Prostate gland (tissue), 2 donors: Measurements from ENCODE around the gene PGRMC2. TPM values are rescaled to one million over a fixed set of nuclear protein-coding genes. Genes with fewer than 3 reads are reported as not detected.
"Not testable (repeated sequence)": the region's sequence is repeated elsewhere in the genome, so short reads cannot be mapped to it uniquely, and the experiment has no call there.

Source experiments
- DNase-seq: peaks from one replicate; pipeline ENCODE4 v3.0.0-alpha.2; 2019; ENCODE audit warnings: low spot score
- H3K27ac ChIP-seq, 2 donors: fragments of 200-600 bp; sonication (generic); 2 replicates each; pipeline ENCODE4 v1.5.1; 2017 to 2019
- H3K27me3 ChIP-seq: fragments of 200-600 bp; sonication (generic); replicated peaks from 2 replicates; pipeline ENCODE4 v1.5.1; 2019; ENCODE audit not compliant: insufficient read depth
- H3K36me3 ChIP-seq, 2 donors: fragments of 200-600 bp; sonication (generic); 1 replicate in 1 of 2; 2 replicates in 1 of 2; pipeline versions ENCODE4 v1.5.1 to v1.8.1; 2017 to 2019
- H3K4me1 ChIP-seq: fragments of 200-600 bp; sonication (generic); replicated peaks from 2 replicates; pipeline ENCODE4 v1.5.1; 2019
- H3K4me3 ChIP-seq, 2 donors: fragments of 200-600 bp; sonication (generic); 2 replicates each; pipeline ENCODE4 v1.5.1; 2017 to 2019
- H3K9me3 ChIP-seq: fragments of 200-600 bp; sonication (generic); 2 replicates; pipeline ENCODE4 v1.5.1; 2017
- POLR2A ChIP-seq: fragments of 450-650 bp; IDR thresholded peaks from one replicate; pipeline ENCODE4 v1.6.1; 2016; ENCODE audit warnings: antibody characterized with exemption, mild to moderate bottlenecking
- POLR2AphosphoS5 ChIP-seq: sonication (generic); formaldehyde crosslinking; IDR thresholded peaks from one replicate; pipeline ENCODE4 v1.6.1; 2017; ENCODE audit warnings: antibody characterized with exemption
- WGBS: methylation state at CpG from one replicate; pipeline ENCODE4 v1.1.5; 2018; 5-methylcytosine and 5-hydroxymethylcytosine counted together
- intact Hi-C: fragments of 100-400 bp; cut with DNase I; formaldehyde crosslinking; loops from one replicate; pipeline ENCODE4 v1.14.2; 2022
- total RNA-seq, 2 donors: library from RNA; depleted of rRNA; stranded (reverse); fragments of >200 nt; gene quantifications; one replicate each; pipeline ENCODE4 v1.1.0, GENCODE V29; 2016
- TF ChIP-seq, protein P1 (sequence below), 4 experiments: fragments of 200-600 bp in 2 of 4; fragments of 450-650 bp in 2 of 4; sonication (generic) in 2 of 4; IDR thresholded peaks; 1 replicate in 3 of 4; 2 replicates in 1 of 4; pipeline ENCODE4 v1.5.1; 2016 to 2019; ENCODE audit warnings: antibody characterized with exemption in 4 of 4, mild to moderate bottlenecking in 2 of 4, moderate library complexity in 2 of 4

PGRMC2 gene
- total RNA-seq, 2 donors from 2014 or later = 42.7 to 44.5 TPM

DNA sequence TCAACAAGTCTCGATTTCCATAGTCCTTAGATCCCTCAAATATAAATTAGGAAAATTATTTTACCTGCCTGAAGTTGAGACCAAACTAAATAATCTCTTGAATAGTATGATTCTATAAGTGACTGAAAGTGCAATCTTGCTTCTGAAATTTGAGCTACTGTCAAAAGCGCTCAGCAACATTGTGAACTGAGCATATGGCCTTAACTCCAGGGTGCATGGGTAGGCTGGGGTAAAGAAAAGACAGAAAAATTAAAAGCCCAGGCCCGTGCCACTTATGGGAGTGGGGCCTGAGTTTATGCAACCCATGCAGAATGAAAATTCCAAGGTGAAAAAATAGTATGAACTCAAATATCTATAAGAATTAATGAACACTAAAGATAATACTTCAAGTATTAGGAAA is 9.8 kb downstream of the PGRMC2 start:
- no peak for DNase-seq
- H3K4me1 ChIP-seq = no peaks in the 10 kb centered on the region
- WGBS = 95% methylated on average over 3 of the region's 3 CpGs
- TF ChIP-seq POLR2AphosphoS5 = no peak
- no peak for TF ChIP-seq POLR2A
- TF ChIP-seq, protein P1, sequence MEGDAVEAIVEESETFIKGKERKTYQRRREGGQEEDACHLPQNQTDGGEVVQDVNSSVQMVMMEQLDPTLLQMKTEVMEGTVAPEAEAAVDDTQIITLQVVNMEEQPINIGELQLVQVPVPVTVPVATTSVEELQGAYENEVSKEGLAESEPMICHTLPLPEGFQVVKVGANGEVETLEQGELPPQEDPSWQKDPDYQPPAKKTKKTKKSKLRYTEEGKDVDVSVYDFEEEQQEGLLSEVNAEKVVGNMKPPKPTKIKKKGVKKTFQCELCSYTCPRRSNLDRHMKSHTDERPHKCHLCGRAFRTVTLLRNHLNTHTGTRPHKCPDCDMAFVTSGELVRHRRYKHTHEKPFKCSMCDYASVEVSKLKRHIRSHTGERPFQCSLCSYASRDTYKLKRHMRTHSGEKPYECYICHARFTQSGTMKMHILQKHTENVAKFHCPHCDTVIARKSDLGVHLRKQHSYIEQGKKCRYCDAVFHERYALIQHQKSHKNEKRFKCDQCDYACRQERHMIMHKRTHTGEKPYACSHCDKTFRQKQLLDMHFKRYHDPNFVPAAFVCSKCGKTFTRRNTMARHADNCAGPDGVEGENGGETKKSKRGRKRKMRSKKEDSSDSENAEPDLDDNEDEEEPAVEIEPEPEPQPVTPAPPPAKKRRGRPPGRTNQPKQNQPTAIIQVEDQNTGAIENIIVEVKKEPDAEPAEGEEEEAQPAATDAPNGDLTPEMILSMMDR (IDR thresholded peaks at IDR 0.05) = no peak
- H3K9me3 ChIP-seq = no peaks in the 10 kb centered on the region
- H3K27me3 ChIP-seq = no peaks in the 10 kb centered on the region
- H3K4me3 ChIP-seq = no peak overlapping the region
- intact Hi-C loops = no loop called here
- no peaks in the 10 kb centered on the region for H3K36me3 ChIP-seq
- no peak overlapping the region for H3K27ac ChIP-seq

DNA sequence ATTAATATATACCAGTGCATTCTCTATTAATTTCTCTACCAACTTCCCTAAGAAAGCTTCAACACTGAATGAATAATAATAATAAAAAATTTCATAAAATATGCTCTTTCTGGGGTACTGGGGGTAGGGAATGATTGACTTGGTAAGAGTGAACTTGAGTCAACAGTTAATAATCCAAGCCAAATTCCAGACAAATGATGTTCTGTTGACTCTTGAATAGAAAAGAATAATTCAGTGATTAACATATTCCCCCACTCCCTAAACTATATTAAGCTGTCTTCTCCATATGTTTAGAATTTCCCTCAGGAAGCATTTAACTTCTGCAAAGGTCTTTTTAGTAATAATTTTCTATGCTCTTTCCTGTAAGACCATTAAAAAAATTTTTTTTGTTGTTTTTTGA is 12.3 kb downstream of the PGRMC2 start:
- Histone ChIP-seq H3K4me1 (no peaks in the 10 kb centered on the region), H3K4me3 (no peak overlapping the region), H3K27me3 (no peaks in the 10 kb centered on the region), H3K9me3 (no peaks in the 10 kb centered on the region), H3K27ac (no peak overlapping the region), H3K36me3 (no peaks in the 10 kb centered on the region)
- no peak for DNase-seq
- TF ChIP-seq POLR2AphosphoS5 (no peak), POLR2A (no peak)
- TF ChIP-seq, protein P1 (IDR thresholded peaks at IDR 0.05) = no peak
- intact Hi-C loops = no loop called here

DNA sequence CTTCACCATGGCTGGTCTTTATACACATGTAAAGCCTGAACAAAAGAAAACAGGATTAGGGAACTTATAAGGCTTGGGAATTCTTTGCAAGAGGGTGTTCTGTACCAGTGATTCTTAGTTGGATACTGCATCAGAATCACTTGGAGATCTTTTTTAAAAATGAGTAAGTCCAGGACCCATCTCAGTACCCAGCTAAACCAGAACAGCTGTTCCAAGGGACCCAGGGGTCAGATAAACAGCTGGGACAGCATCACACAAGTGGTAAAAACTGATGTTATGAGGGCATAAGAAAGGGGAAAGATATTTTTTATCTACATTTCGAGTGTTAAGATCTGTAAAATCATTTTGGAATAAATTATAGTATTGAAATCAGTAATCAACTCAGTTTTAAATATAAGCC is 16.1 kb downstream of the PGRMC2 start:
- DNase-seq = no peak
- no peaks in the 10 kb centered on the region for H3K9me3 ChIP-seq
- H3K4me3 ChIP-seq = no peak overlapping the region
- intact Hi-C loops = no loop called here
- no peaks in the 10 kb centered on the region for H3K36me3 ChIP-seq
- H3K27me3 ChIP-seq = no peaks in the 10 kb centered on the region
- no peak overlapping the region for H3K27ac ChIP-seq
- 81% methylated on average over 1 of the region's 1 CpG for WGBS
- no peaks in the 10 kb centered on the region for H3K4me1 ChIP-seq
- TF ChIP-seq POLR2AphosphoS5 (no peak), POLR2A (no peak)
- TF ChIP-seq, protein P1 (IDR thresholded peaks at IDR 0.05) = no peak

DNA sequence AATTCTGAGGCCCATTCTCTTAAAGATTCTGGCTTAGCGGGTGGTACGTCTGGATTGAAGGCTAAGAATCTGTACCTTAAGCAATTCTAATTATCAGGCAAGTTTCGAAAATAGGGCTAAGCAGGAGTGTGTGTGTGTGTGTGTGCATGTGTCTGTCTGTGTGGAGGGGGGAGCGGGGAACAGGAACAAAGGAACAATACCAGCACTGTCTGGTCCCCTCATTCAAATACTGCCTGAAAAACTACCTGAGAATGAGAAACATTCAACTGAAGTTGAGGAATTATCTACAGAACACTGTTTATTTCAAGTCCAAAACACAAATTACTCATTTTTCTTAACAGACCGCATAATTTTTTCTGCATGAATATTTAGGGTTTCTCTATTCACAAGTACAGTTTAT is 18.6 kb downstream of the PGRMC2 start:
- Histone ChIP-seq H3K9me3 (no peaks in the 10 kb centered on the region), H3K27ac (no peak overlapping the region), H3K27me3 (no peaks in the 10 kb centered on the region), H3K36me3 (no peaks in the 10 kb centered on the region), H3K4me1 (no peaks in the 10 kb centered on the region), H3K4me3 (no peak overlapping the region)
- TF ChIP-seq POLR2A = no peak
- no peak for TF ChIP-seq POLR2AphosphoS5
- TF ChIP-seq, protein P1 (IDR thresholded peaks at IDR 0.05) = no peak
- intact Hi-C loops = no loop called here
- no peak for DNase-seq
- 88% methylated on average over 5 of the region's 5 CpGs for WGBS

DNA sequence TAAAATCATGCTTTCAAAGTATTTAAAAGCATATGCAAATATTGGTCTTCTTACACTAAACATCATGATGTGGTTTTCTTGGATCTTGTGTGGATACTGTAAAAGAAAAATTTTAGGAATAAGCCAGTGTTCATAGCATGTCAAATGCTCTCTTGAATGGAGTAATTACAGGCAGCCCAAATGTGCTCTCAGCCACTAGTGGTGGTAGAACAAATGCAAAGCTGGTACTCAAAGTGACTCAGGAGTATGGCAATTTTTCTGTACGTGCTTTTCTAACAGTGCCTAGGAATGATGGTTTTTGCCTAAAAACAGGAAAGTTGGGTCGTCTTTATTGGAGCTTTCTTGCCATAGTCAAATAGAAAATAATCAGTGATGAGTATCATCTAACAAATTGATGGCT is 19.9 kb downstream of the PGRMC2 start:
- Histone ChIP-seq H3K9me3 (no peaks in the 10 kb centered on the region), H3K4me1 (no peaks in the 10 kb centered on the region), H3K4me3 (no peak overlapping the region), H3K36me3 (no peaks in the 10 kb centered on the region), H3K27me3 (no peaks in the 10 kb centered on the region), H3K27ac (no peak overlapping the region)
- intact Hi-C loops = no loop called here
- WGBS = 42% methylated on average over 2 of the region's 2 CpGs
- TF ChIP-seq POLR2AphosphoS5 (no peak), POLR2A (no peak)
- TF ChIP-seq, protein P1 (IDR thresholded peaks at IDR 0.05) = no peak
- no peak for DNase-seq

DNA sequence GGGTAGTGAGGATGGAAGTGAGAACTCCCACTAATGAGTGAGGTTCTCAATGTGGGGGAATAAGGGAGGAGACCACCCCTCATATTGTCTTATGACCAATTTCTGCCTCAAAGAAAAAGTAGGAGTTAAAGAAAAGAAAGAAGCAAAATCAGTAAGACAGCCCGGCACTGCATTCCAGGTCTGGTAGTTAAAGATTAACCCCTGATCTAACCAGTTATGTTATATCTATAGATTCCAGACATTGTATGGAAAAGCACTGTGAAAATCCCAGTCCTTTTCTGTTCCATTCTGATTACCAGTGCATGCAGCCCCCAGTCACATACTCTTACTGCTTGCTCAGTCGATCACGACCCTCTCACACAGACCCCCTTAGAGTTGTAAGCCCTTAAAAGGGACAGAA is 20.4 kb downstream of the PGRMC2 start:
- intact Hi-C loops, H3K9me3 ChIP-seq: not testable (repeated sequence)

DNA sequence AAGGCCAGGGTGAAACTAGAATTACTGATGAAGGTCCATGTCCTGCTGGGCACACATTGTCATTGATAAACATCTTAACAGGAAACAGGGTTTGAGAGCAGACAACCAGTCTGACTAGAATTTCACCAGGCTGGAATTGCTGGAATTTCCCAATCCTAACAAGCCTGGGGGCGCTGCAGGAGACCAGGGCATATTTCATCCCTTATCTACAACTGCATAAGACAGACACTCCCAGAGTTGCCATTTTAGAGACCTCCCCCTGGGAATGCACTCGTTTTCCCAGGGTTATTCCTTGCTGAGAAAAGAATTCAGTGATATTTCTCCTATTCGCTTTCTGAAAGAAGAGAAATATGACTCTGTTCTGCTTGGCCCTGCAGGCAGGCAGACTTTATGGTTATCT is 22.1 kb downstream of the PGRMC2 start:
- H3K4me3 ChIP-seq, H3K9me3 ChIP-seq, intact Hi-C loops, DNase-seq, H3K27me3 ChIP-seq, H3K27ac ChIP-seq, H3K4me1 ChIP-seq, H3K36me3 ChIP-seq: not testable (repeated sequence)
- 67% methylated on average over 3 of the region's 3 CpGs for WGBS

More for the DNA sequence above, 20.4 kb downstream of the PGRMC2 start:
- not testable (repeated sequence) for H3K27ac ChIP-seq, H3K4me3 ChIP-seq, H3K4me1 ChIP-seq, DNase-seq, H3K36me3 ChIP-seq, H3K27me3 ChIP-seq
- 34% methylated on average over 3 of the region's 3 CpGs for WGBS

DNA sequence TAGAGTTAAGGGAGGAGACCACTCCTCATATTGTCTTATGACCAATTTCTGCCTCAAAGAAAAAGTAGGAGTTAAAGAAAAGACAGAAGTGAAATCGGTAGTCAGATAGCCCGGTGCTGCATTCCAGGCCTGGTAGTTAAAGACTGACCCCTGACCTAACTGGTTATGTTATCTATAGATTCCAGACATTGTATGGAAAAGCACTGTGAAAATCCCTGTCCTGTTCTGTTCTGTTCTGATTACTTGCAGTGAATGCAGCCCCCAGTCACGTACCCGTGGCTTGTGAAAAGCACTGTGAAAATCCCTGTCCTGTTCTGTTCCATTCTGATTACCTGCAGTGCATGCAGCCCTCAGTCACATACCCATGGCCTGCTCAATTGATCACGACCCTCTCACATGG is 27.7 kb downstream of the PGRMC2 start:
- H3K27me3 ChIP-seq, H3K4me1 ChIP-seq, H3K27ac ChIP-seq, H3K36me3 ChIP-seq, intact Hi-C loops, H3K4me3 ChIP-seq, H3K9me3 ChIP-seq, DNase-seq: not testable (repeated sequence)
- 78% methylated on average over 5 of the region's 5 CpGs for WGBS
